ENCODE data around the gene RASGEF1C. TPM values are rescaled to one million over a fixed set of nuclear protein-coding genes. Genes with fewer than 3 reads are reported as not detected.

The RASGEF1C gene
- total RNA-seq, 1 donor from 2014 or later, result not detected

DNA sequence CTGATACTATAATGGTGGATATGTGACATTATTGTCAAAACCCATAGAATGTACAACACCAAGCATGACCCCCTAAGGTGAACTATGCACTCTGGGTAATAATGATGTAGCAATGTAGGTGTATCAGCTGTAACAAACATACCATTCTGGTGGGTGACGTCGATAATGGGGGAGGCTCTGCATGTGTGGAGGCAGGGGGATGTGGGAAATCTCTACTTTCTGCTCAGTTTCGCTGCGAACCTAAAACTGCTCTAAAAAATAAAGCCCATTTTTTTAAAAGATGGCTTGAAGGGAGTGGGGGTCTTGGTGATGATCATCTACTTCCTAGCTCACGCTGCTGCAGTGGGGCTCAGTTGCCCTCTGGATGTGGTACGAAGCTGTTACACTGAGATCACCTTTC, 51.1 kb downstream of the RASGEF1C start:
- TF ChIP-seq, protein P1, sequence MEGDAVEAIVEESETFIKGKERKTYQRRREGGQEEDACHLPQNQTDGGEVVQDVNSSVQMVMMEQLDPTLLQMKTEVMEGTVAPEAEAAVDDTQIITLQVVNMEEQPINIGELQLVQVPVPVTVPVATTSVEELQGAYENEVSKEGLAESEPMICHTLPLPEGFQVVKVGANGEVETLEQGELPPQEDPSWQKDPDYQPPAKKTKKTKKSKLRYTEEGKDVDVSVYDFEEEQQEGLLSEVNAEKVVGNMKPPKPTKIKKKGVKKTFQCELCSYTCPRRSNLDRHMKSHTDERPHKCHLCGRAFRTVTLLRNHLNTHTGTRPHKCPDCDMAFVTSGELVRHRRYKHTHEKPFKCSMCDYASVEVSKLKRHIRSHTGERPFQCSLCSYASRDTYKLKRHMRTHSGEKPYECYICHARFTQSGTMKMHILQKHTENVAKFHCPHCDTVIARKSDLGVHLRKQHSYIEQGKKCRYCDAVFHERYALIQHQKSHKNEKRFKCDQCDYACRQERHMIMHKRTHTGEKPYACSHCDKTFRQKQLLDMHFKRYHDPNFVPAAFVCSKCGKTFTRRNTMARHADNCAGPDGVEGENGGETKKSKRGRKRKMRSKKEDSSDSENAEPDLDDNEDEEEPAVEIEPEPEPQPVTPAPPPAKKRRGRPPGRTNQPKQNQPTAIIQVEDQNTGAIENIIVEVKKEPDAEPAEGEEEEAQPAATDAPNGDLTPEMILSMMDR (IDR thresholded peaks at IDR 0.05), result no peak
- Mint-ChIP-seq H3K4me3 (ENCODE audit: unreplicated experiment) (no peak overlapping the region), H3K27me3 (ENCODE audit: low read depth) (peaks cover 30% of the 10 kb centered on the region), H3K36me3 (ENCODE audit: low read depth) (peaks cover 1% of the 10 kb centered on the region), H3K9me3 (ENCODE audit: low read depth) (peaks cover 8% of the 10 kb centered on the region), H3K4me1 (ENCODE audit: low read depth) (no peaks in the 10 kb centered on the region), H3K27ac (ENCODE audit: unreplicated experiment) (no peak overlapping the region)
- no peak for DNase-seq (ENCODE audit: low spot score)

- TF ChIP-seq, protein P1 (IDR thresholded peaks at IDR 0.05), result no peak
- Mint-ChIP-seq H3K36me3 (ENCODE audit: low read depth) (peaks cover 1% of the 10 kb centered on the region), H3K27me3 (ENCODE audit: low read depth) (peaks cover 30% of the 10 kb centered on the region), H3K4me1 (ENCODE audit: low read depth) (no peaks in the 10 kb centered on the region), H3K9me3 (ENCODE audit: low read depth) (peaks cover 8% of the 10 kb centered on the region), H3K27ac (ENCODE audit: unreplicated experiment) (no peak overlapping the region), H3K4me3 (ENCODE audit: unreplicated experiment) (no peak overlapping the region)
- no peak for DNase-seq (ENCODE audit: low spot score)
These were observed 52.9 kb downstream of the RASGEF1C start for GRCh38 chr5:180156141-180156540.

- H3K4me1 Mint-ChIP-seq (ENCODE audit: low read depth), result no peaks in the 10 kb centered on the region
- H3K4me3 Mint-ChIP-seq (ENCODE audit: unreplicated experiment), result no peak overlapping the region
- H3K27me3 Mint-ChIP-seq (ENCODE audit: low read depth), result peaks cover 26% of the 10 kb centered on the region
- DNase-seq (ENCODE audit: low spot score), result no peak
- no peak overlapping the region for H3K27ac Mint-ChIP-seq (ENCODE audit: unreplicated experiment)
- TF ChIP-seq, protein P1 (IDR thresholded peaks at IDR 0.05), result no peak
- peaks cover 1% of the 10 kb centered on the region for H3K36me3 Mint-ChIP-seq (ENCODE audit: low read depth)
- peaks cover 9% of the 10 kb centered on the region for H3K9me3 Mint-ChIP-seq (ENCODE audit: low read depth)
These were observed 53.6 kb downstream of the RASGEF1C start for GRCh38 chr5:180155365-180155926.

DNA sequence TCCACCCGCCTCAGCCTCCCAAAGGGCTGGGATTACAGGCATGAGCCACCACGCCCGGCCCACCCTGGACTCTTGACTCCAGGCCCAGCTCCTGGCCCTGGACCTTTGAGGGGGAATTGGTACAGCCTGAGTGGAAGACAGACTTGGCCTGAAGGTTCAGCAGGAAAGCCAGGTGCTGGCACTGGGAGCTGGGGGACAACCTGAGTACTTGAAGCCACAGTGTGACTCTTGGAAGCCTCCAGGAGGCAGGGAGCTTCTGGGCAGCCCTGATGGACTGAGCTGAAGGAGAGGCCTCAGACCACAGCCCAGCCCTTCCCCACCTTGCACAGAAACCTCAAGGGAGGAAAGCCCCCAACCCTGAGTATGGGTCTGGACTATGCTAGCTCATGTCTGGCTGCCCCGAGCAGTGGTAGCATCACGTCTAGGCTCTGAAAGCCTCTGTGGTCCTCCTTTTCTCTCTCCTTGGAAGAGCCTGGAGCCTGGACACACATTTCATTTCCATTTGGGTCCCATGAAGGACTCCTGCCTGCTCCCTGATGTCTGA, 54.1 kb downstream of the RASGEF1C start:
- Mint-ChIP-seq H3K27ac (ENCODE audit: unreplicated experiment) (no peak overlapping the region), H3K4me1 (ENCODE audit: low read depth) (no peaks in the 10 kb centered on the region), H3K27me3 (ENCODE audit: low read depth) (peaks cover 23% of the 10 kb centered on the region), H3K9me3 (ENCODE audit: low read depth) (peaks cover 14% of the 10 kb centered on the region), H3K36me3 (ENCODE audit: low read depth) (peaks cover 1% of the 10 kb centered on the region), H3K4me3 (ENCODE audit: unreplicated experiment) (no peak overlapping the region)
- DNase-seq (ENCODE audit: low spot score), result no peak
- TF ChIP-seq, protein P1 (IDR thresholded peaks at IDR 0.05), result no peak

DNA sequence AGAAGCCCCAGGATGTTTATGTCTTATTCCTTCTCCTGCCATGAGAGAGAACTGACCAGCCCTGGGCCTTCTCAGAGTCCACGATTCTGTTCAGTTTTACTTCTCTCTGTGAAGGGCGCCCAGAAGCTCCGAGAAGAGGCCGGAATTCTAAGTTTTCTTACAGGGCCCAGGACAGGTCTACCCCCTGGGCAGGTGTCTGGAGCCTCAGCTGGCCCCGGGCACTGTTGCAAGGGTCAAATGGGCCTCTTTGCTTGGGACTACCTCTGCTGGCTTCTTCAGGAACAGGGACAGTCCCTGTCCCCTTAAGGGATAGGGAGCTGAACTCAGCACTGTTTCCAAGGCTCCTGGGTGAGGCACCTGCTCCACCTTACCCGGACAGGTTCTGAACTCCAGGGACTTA, 55.0 kb downstream of the RASGEF1C start:
- no peaks in the 10 kb centered on the region for H3K4me1 Mint-ChIP-seq (ENCODE audit: low read depth)
- peaks cover 1% of the 10 kb centered on the region for H3K36me3 Mint-ChIP-seq (ENCODE audit: low read depth)
- H3K27ac Mint-ChIP-seq (ENCODE audit: unreplicated experiment), result no peak overlapping the region
- TF ChIP-seq, protein P1 (IDR thresholded peaks at IDR 0.05), result no peak
- H3K4me3 Mint-ChIP-seq (ENCODE audit: unreplicated experiment), result no peak overlapping the region
- peaks cover 20% of the 10 kb centered on the region for H3K27me3 Mint-ChIP-seq (ENCODE audit: low read depth)
- DNase-seq (ENCODE audit: low spot score), result no peak
- peaks cover 18% of the 10 kb centered on the region for H3K9me3 Mint-ChIP-seq (ENCODE audit: low read depth)
